ENCODE measurements around the gene GPR158.

DNA sequence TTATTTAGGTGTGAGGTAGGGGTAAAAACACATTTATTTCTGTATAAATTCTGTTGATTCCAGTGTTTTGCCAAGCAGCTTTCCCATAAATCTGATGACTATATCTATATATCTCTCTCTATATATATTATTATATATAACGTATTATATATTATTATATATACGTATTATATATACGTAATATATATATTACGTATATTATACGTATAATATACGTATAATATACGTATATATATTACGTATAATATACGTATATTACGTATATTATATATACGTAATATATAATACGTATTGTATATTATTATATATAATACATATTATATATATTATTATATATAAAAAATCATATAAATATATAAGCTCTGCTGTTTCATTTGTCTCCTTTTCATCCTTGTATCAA, 163.5 kb downstream of the GPR158 start:
- TF ChIP-seq, protein P1, sequence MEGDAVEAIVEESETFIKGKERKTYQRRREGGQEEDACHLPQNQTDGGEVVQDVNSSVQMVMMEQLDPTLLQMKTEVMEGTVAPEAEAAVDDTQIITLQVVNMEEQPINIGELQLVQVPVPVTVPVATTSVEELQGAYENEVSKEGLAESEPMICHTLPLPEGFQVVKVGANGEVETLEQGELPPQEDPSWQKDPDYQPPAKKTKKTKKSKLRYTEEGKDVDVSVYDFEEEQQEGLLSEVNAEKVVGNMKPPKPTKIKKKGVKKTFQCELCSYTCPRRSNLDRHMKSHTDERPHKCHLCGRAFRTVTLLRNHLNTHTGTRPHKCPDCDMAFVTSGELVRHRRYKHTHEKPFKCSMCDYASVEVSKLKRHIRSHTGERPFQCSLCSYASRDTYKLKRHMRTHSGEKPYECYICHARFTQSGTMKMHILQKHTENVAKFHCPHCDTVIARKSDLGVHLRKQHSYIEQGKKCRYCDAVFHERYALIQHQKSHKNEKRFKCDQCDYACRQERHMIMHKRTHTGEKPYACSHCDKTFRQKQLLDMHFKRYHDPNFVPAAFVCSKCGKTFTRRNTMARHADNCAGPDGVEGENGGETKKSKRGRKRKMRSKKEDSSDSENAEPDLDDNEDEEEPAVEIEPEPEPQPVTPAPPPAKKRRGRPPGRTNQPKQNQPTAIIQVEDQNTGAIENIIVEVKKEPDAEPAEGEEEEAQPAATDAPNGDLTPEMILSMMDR (IDR thresholded peaks at IDR 0.05; ENCODE audit: insufficient read depth, low read length, poor library complexity, severe bottlenecking): no peak
- TF ChIP-seq EZH2phosphoT487 (conservative IDR thresholded peaks at IDR 0.05; ENCODE audit: low read length): no peak
